Measurements from ENCODE around the gene RHOXF2. TPM values are rescaled to one million over a fixed set of nuclear protein-coding genes. Genes with fewer than 3 reads are reported as not detected.
"Not testable (repeated sequence)": the region's sequence is repeated elsewhere in the genome, so short reads cannot be mapped to it uniquely, and the experiment has no call there.

The RHOXF2 gene
- total and polyA plus RNA-seq, 10 donors, result 0.02 TPM; not detected in 9

DNA sequence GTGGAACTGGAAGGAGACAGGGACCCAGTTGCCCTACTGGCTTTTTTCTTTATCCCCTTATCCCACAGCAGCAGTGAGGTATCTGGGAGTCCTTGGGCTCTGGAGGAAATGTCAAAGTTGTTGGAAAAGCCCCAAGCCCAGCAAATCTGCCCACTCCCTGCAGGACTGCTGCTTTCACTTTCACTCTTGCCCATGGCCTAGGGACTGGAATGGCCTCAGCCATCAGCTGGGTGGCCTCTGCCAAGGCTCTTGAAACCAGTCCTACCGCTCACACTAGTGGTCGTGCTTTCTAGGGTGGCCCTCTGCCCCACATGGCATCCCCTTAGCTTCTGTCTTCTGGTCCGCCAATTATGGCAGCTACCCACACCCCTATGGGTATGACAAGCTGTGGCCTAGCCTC is 33.0 kb upstream of the RHOXF2 start:
- peak overlapping the region in 2 of 8 donors; percentile 1 to 55 for H3K4me3 ChIP-seq

DNA sequence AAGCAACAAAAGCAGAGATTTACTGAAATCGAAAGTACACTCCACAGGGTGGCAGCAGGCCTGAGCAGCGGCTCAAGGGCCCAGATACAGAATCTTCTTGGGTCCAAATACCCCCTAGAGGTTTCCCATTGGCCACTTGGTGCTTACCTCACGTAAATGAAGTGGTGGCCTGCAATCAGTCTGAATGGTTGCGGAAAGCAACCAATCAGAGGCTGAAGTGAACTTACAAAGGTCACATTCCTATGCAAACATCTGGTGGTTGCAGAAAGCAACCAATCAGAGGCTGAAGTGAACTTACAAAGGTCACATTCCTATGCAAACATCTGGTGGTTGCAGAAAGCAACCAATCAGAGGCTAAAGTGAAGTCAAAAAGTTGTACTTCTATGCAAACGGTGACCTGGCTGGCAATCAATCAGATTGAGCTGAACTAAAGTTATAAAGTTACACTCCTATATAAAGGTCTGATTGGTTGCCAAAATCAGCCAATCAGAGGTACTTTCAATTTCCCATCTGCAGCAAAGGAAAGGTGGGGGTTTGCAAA is 30.0 kb upstream of the RHOXF2 start:
- H3K36me3 ChIP-seq; H3K4me3 ChIP-seq; DNase-seq; H3K27me3 ChIP-seq (replicated peaks in 1 of 7); H3K9me3 ChIP-seq; H3K4me1 ChIP-seq; H3K27ac ChIP-seq; intact Hi-C loops (cut with DNase I; ENCODE audit: low total_unique reads): not testable (repeated sequence)
- WGBS, 5 donors, result 65 to 99% (median 91%) methylated on average over 5 of the region's 5 CpGs

More for the DNA sequence above, 33.0 kb upstream of the RHOXF2 start:
- TF ChIP-seq POLR2A (IDR thresholded peaks at IDR 0.05), result no peak
- no peak for TF ChIP-seq POLR2AphosphoS5 (IDR thresholded peaks at IDR 0.05)
- TF ChIP-seq, protein P1, sequence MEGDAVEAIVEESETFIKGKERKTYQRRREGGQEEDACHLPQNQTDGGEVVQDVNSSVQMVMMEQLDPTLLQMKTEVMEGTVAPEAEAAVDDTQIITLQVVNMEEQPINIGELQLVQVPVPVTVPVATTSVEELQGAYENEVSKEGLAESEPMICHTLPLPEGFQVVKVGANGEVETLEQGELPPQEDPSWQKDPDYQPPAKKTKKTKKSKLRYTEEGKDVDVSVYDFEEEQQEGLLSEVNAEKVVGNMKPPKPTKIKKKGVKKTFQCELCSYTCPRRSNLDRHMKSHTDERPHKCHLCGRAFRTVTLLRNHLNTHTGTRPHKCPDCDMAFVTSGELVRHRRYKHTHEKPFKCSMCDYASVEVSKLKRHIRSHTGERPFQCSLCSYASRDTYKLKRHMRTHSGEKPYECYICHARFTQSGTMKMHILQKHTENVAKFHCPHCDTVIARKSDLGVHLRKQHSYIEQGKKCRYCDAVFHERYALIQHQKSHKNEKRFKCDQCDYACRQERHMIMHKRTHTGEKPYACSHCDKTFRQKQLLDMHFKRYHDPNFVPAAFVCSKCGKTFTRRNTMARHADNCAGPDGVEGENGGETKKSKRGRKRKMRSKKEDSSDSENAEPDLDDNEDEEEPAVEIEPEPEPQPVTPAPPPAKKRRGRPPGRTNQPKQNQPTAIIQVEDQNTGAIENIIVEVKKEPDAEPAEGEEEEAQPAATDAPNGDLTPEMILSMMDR (IDR thresholded peaks at IDR 0.05 in 8 of 11, conservative IDR thresholded peaks at IDR 0.05 in 3 of 11), result no peak
- Histone ChIP-seq H3K27ac (peak overlapping the region; percentile 19 to 69 (median 38)), H3K9me3 (no peaks in the 10 kb centered on the region), H3K4me1 (no peaks in the 10 kb centered on the region), H3K27me3 (replicated peaks in 1 of 7) (no peaks in the 10 kb centered on the region), H3K36me3 (no peaks in the 10 kb centered on the region)
- 70 to 81% (median 77%) methylated on average over 3 of the region's 3 CpGs for WGBS, 5 donors
- no peak for DNase-seq
- intact Hi-C loops (cut with DNase I; ENCODE audit: low total_unique reads), result no loop called here

DNA sequence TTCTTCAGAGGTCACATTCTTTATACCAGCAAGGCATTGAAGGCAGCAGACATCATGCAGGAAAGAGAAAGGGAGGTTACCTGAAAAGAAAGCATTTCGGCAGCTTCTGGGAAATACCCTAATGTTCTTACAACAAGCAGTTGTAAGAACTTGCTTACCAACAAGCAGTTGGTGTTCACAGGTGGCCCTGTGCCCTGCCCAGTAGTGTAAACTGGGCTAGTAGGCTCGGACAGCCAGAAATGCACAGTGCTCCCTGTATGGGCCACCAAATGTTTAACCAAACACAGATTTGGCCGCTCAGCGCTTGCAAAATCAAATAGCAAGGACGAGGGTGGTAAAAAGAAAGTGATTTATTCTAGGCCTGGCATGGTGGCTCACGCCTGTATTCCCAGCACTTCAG is 22.3 kb upstream of the RHOXF2 start:
- TF ChIP-seq POLR2A (IDR thresholded peaks at IDR 0.05), result no peak
- TF ChIP-seq POLR2AphosphoS5 (IDR thresholded peaks at IDR 0.05), result no peak
- TF ChIP-seq, protein P1 (IDR thresholded peaks at IDR 0.05 in 8 of 11, conservative IDR thresholded peaks at IDR 0.05 in 3 of 11), result no peak
- no peaks in the 10 kb centered on the region for H3K9me3 ChIP-seq
- no peaks in the 10 kb centered on the region for H3K36me3 ChIP-seq
- 66 to 91% (median 77%) methylated on average over 4 to 6 of the region's 6 CpGs for WGBS, 5 donors
- no peak for DNase-seq
- no peak overlapping the region for H3K4me3 ChIP-seq
- no peaks in the 10 kb centered on the region for H3K27me3 ChIP-seq (replicated peaks in 1 of 7)
- intact Hi-C loops (cut with DNase I; ENCODE audit: low total_unique reads), result no loop called here
- H3K4me1 ChIP-seq, result no peaks in the 10 kb centered on the region
- no peak overlapping the region for H3K27ac ChIP-seq

DNA sequence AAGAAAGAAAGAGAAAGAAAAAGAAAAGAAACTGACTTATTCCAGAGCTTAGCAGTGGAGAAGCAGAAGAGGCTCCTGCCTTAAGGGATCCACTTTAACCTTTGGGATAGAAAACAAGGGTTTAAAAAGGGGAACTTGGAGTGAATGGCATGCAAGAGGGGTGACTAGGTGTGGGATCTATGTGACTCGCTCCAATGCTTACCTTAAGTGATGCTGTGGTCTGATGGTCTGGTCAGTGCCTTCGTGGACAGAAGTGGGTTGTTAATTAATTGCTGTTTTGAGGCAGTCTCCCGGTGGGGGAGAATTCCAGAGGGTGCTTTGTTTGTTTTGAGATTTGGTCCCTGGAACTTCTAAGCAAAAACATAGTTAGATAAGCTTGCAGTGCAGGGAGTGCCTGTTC is 21.6 kb upstream of the RHOXF2 start:
- no peak overlapping the region for H3K4me3 ChIP-seq
- no peak for TF ChIP-seq POLR2A (IDR thresholded peaks at IDR 0.05)
- H3K36me3 ChIP-seq, result no peaks in the 10 kb centered on the region
- no peaks in the 10 kb centered on the region for H3K4me1 ChIP-seq
- no peaks in the 10 kb centered on the region for H3K27me3 ChIP-seq (replicated peaks in 1 of 7)
- no peaks in the 10 kb centered on the region for H3K9me3 ChIP-seq
- intact Hi-C loops (cut with DNase I; ENCODE audit: low total_unique reads), result no loop called here
- H3K27ac ChIP-seq, result no peak overlapping the region
- no peak for DNase-seq
- 45 to 60% (median 54%) methylated on average over 3 of the region's 3 CpGs for WGBS, 5 donors

DNA sequence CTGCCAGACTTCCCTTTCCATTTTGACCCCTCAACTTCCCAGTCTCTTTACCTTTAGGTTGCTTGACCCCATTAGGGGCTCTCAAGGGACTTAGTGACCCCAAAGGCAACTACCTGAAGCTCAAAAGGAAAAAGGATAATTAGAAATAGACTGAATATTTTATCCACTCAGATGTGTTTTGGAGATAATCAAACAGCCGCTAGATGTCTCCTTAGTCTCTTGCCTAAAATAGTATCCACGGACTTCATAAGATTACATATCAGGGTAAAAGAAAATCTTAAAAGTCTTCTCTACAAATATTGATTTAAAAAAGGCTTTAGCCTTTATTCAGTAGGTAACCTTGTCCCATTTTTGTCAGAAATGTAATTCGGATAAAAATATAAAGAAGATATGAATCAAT is 21.0 kb upstream of the RHOXF2 start:
- intact Hi-C loops (cut with DNase I; ENCODE audit: low total_unique reads), result no loop called here
- TF ChIP-seq, protein P1 (IDR thresholded peaks at IDR 0.05 in 8 of 11, conservative IDR thresholded peaks at IDR 0.05 in 3 of 11), result no peak
- DNase-seq, result no peak
- H3K4me3 ChIP-seq, result no peak overlapping the region
- no peaks in the 10 kb centered on the region for H3K27me3 ChIP-seq (replicated peaks in 1 of 7)
- WGBS, 5 donors, result 57 to 88% (median 84%) methylated on average over 3 of the region's 3 CpGs
- H3K9me3 ChIP-seq, result no peaks in the 10 kb centered on the region
- no peaks in the 10 kb centered on the region for H3K36me3 ChIP-seq
- no peaks in the 10 kb centered on the region for H3K4me1 ChIP-seq
- no peak overlapping the region for H3K27ac ChIP-seq

Data from spleen (tissue), 11 donors.